ENCODE measurements around the gene UNC13D.

UNC13D gene

GRCh38 chr17:75846692-75847613, 2.7 kb upstream of the UNC13D start:
- Histone ChIP-seq H3K9me3 (no peaks in the 10 kb centered on the region), H3K27me3 (no peaks in the 10 kb centered on the region), H3K36me3 (peaks cover 18% of the 10 kb centered on the region), H3K4me1 (peaks cover 15% of the 10 kb centered on the region), H3K4me3 (ENCODE audit: low read depth, low read length) (no peak overlapping the region)
- no peak for DNase-seq
- no peak for TF ChIP-seq CTCF (IDR thresholded peaks at IDR 0.05; ENCODE audit: low read depth, low read length)

- H3K36me3 ChIP-seq: peaks cover 15% of the 10 kb centered on the region
- no peak overlapping the region for H3K4me3 ChIP-seq (ENCODE audit: low read depth, low read length)
- no peaks in the 10 kb centered on the region for H3K9me3 ChIP-seq
- no peaks in the 10 kb centered on the region for H3K27me3 ChIP-seq
- H3K4me1 ChIP-seq: peaks cover 15% of the 10 kb centered on the region
- DNase-seq: no peak
- no peak for TF ChIP-seq CTCF (IDR thresholded peaks at IDR 0.05; ENCODE audit: low read depth, low read length)
Measured at GRCh38 chr17:75845933-75846691, 1.9 kb upstream of the UNC13D start.

- TF ChIP-seq CTCF (IDR thresholded peaks at IDR 0.05; ENCODE audit: low read depth, low read length): peak; percentile 79
- H3K9me3 ChIP-seq: no peaks in the 10 kb centered on the region
- H3K4me1 ChIP-seq: peaks cover 15% of the 10 kb centered on the region
- no peaks in the 10 kb centered on the region for H3K27me3 ChIP-seq
- DNase-seq: peak; percentile 94
- peaks cover 15% of the 10 kb centered on the region for H3K36me3 ChIP-seq
- no peak overlapping the region for H3K4me3 ChIP-seq (ENCODE audit: low read depth, low read length)
Measured at GRCh38 chr17:75845058-75845711, 981 bp upstream of the UNC13D start.

- TF ChIP-seq CTCF (IDR thresholded peaks at IDR 0.05; ENCODE audit: low read depth, low read length): no peak
- peaks cover 15% of the 10 kb centered on the region for H3K4me1 ChIP-seq
Measured at GRCh38 chr17:75844530-75845057, 390 bp upstream of the UNC13D start.

GRCh38 chr17:75842963-75843576, 1.1 kb downstream of the UNC13D start:
- no peak overlapping the region for H3K4me3 ChIP-seq (ENCODE audit: low read depth, low read length)

More at GRCh38 chr17:75844530-75845057, 390 bp upstream of the UNC13D start:
- Histone ChIP-seq H3K36me3 (peaks cover 15% of the 10 kb centered on the region), H3K27me3 (no peaks in the 10 kb centered on the region), H3K4me3 (ENCODE audit: low read depth, low read length) (no peak overlapping the region), H3K9me3 (no peaks in the 10 kb centered on the region)
- DNase-seq: no peak

More at GRCh38 chr17:75842963-75843576, 1.1 kb downstream of the UNC13D start:
- Histone ChIP-seq H3K36me3 (peaks cover 12% of the 10 kb centered on the region), H3K9me3 (no peaks in the 10 kb centered on the region), H3K27me3 (no peaks in the 10 kb centered on the region), H3K4me1 (peaks cover 15% of the 10 kb centered on the region)
- TF ChIP-seq CTCF (IDR thresholded peaks at IDR 0.05; ENCODE audit: low read depth, low read length): no peak
- no peak for DNase-seq

Data from BE2C (cell line).